ENCODE data around the gene PTGR3.

The PTGR3 gene

DNA sequence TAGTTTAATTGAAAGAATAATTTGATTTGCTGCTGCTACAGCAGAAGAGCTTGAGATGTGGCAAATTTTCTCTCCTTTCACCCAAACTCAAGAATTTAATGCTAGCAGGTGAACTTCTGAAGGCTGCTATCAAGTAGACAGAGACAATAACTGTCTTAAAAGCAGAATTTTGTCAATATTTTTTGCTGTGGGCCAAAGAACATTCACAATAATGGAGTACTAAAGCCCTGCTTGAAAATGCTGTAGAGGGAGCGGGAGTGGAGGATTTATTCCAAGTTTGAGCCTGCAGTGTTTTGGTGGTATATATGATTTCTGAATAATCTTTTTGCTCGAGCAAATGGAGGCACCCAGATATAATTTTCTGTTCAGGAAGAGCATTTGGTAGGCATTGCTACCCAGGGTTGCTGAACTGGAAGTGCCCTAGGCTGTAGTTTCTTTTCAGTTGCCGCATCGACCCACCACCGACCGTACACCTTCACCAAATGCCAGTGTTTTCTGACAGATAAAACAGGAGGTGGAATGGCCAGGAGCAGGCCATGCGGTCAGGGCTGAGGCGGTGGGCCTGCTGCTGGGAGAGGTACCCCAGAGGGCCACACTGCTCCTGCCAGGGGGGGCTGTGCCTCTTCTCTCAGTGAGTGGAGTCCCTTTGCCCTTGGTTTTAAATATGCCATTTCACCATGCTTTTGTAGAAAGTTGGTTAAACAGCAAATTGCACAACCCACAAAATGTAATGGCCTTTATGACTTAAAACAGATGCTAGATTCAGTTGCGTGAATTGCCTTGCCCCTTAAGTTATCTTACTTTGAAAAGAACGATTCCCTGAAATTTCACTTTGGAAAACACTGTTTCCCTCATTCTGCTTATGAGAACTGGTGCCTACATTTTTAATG, 38.0 kb upstream of the PTGR3 start:
- TF ChIP-seq CTCF (IDR thresholded peaks at IDR 0.05; ENCODE audit: low read depth, low read length): no peak
- DNase-seq (ENCODE audit: extremely low read depth, low read depth): peak; percentile 49

- no peak for DNase-seq (ENCODE audit: extremely low read depth, low read depth)
- TF ChIP-seq CTCF (IDR thresholded peaks at IDR 0.05; ENCODE audit: low read depth, low read length): no peak
Observed at GRCh38 chr18:75244351-75245313, 35.7 kb upstream of the PTGR3 start.

GRCh38 chr18:75241705-75242104, 32.8 kb upstream of the PTGR3 start:
- DNase-seq (ENCODE audit: extremely low read depth, low read depth): no peak

GRCh38 chr18:75240433-75240832, 31.5 kb upstream of the PTGR3 start:
- no peak for DNase-seq (ENCODE audit: extremely low read depth, low read depth)
- TF ChIP-seq CTCF (IDR thresholded peaks at IDR 0.05; ENCODE audit: low read depth, low read length): no peak

More at GRCh38 chr18:75241705-75242104, 32.8 kb upstream of the PTGR3 start:
- no peak for TF ChIP-seq CTCF (IDR thresholded peaks at IDR 0.05; ENCODE audit: low read depth, low read length)

DNA sequence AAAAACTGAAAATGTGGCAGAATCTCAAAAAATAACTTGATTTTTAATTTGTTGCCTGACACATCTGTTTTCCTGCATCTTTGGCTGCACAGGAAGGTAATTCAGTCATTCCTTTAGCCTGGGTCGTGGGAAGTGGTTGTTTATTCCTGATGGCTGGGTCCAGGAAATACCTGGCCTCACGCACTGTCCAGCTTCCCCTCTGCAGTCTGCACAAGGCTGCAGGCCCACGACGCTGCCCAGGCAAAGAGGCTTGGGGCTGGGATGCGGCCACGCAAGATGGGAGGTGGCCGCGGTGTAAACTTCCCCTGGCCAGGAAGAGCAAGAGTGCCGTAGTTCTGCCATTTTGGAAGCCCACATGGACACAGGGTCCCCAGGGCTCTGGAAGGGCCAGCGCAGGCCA, 29.8 kb upstream of the PTGR3 start:
- no peak for DNase-seq (ENCODE audit: extremely low read depth, low read depth)
- TF ChIP-seq CTCF (IDR thresholded peaks at IDR 0.05; ENCODE audit: low read depth, low read length): no peak

DNA sequence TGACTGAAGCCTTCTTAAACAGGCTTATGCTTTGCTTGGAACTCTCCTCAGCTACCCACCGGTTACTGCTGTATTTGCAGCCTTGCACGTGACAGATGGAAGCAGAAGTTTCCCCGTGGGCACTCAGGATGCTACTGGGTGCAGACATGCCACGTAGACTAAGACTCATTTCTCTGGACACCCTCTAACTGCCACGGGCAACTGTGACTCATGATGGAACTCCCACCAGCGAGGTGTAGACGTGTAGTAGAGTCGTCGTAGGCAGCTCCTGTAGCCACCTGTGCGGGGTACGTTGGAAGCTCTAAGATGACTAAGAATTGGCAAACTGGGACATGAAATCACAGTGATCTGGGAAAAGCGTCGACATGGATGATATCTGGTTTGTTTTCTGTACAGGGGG, 29.2 kb upstream of the PTGR3 start:
- DNase-seq (ENCODE audit: extremely low read depth, low read depth): no peak
- no peak for TF ChIP-seq CTCF (IDR thresholded peaks at IDR 0.05; ENCODE audit: low read depth, low read length)

DNA sequence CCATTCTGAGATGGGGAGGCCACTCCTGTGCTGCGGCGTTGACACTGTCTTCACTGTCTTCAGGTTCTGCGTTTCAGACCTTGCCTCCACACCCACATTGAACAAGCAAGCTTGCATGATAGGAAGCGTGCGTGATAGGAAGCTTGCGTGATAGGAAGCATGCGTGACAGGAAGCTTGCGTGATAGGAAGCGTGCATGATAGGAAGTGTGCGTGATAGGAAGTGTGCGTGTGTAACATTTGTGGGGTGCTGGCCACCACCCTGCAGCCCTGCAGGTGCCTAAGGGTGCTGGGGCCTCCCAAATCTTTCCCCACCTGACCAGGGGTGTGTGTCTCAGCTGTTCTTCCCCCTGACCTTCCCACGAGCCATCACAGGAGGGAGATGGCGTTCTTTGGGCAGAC, 27.0 kb upstream of the PTGR3 start:
- TF ChIP-seq CTCF (IDR thresholded peaks at IDR 0.05; ENCODE audit: low read depth, low read length): no peak
- DNase-seq (ENCODE audit: extremely low read depth, low read depth): no peak

Data from AG09319 (cell line).